Activated CD8-positive, alpha-beta T cell treated with anti-CD3 and anti-CD28 coated beads for 36 hours (primary cell): ENCODE data around the gene HSPB1. TPM values are rescaled to one million over a fixed set of nuclear protein-coding genes. Genes with fewer than 3 reads are reported as not detected.
"Not testable (repeated sequence)": the region's sequence is repeated elsewhere in the genome, so short reads cannot be mapped to it uniquely, and the experiment has no call there.

Experiments
- ATAC-seq: fragments of 200-7000 bp; cut with Tn5 transposase; one replicate; pipeline ENCODE4 v1.10.0; 2021; ENCODE audit warnings: mild to moderate bottlenecking, moderate library complexity
- CTCF ChIA-PET: fragments of 350-600 bp; sonication (Branson Sonifier 250); formaldehyde crosslinking; loops from one replicate; lab custom pipeline; 2021; ENCODE audit warnings: antibody characterized with exemption; lab: Charles Lee
- POLR2A ChIA-PET: fragments of 350-600 bp; sonication (Branson Sonifier 250); formaldehyde crosslinking; loops from one replicate; lab custom pipeline; 2021; ENCODE audit warnings: antibody characterized with exemption; lab: Charles Lee
- DNase-seq: peaks from one replicate; pipeline ENCODE4 v3.0.0-alpha.2; 2020
- H3K27ac Mint-ChIP-seq: one replicate; pipeline ENCODE4 v1.8.0; 2021; ENCODE audit warnings: mild to moderate bottlenecking, mixed read lengths
- H3K27me3 Mint-ChIP-seq: one replicate; pipeline ENCODE4 v1.8.0; 2021; ENCODE audit warnings: mixed read lengths
- H3K36me3 Mint-ChIP-seq: one replicate; pipeline ENCODE4 v1.8.0; 2021; ENCODE audit warnings: low read depth, mixed read lengths
- H3K4me1 Mint-ChIP-seq: one replicate; pipeline ENCODE4 v1.8.0; 2021; ENCODE audit warnings: low read depth, mixed read lengths
- H3K4me3 Mint-ChIP-seq: one replicate; pipeline ENCODE4 v1.8.0; 2021; ENCODE audit warnings: mild to moderate bottlenecking, moderate library complexity, mixed read lengths
- H3K9me3 Mint-ChIP-seq: one replicate; pipeline ENCODE4 v1.8.0; 2021; ENCODE audit warnings: mixed read lengths
- intact Hi-C: fragments of 100-400 bp; cut with micrococcal nuclease; formaldehyde crosslinking; loops from one replicate; pipeline ENCODE4 v1.10.0; 2022
- total RNA-seq, 2 experiments: library from RNA; stranded (reverse); gene quantifications; one replicate each; pipeline ENCODE4 v1.2.3, GENCODE V29; 2021
- TF ChIP-seq, protein P1 (sequence below): fragments of 200-600 bp; IDR thresholded peaks from one replicate; pipeline ENCODE4 v1.8.0; 2022; ENCODE audit warnings: antibody characterized with exemption, mild to moderate bottlenecking

HSPB1 gene
- total RNA-seq, 2 experiments from 2014 or later, result 104 to 109 TPM

DNA sequence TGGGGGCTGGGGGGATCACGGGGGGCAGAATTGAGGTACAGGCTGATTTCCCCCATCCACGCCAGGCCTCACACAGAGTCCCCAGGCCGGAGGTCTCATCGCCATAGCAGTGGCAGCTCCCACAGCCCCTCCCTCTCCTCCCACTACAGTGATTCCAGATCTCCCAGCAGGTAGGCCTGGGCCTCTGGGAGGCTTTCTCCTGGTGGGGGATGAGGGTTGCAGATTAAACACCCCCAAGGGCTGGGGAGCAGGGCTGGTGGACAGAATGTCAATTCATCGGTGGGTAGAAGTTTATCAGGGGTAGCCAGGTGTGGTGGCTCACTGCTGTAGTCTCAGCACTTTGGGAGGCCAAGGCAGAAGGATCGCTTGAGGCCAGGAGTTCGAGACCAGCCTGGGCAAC lies 37.2 kb upstream of the HSPB1 start:
- Mint-ChIP-seq H3K4me3 (no peak overlapping the region), H3K9me3 (no peaks in the 10 kb centered on the region), H3K4me1 (peaks cover 10% of the 10 kb centered on the region), H3K27me3 (peaks cover 30% of the 10 kb centered on the region), H3K36me3 (no peaks in the 10 kb centered on the region), H3K27ac (no peak overlapping the region)
- DNase-seq (peak; percentile 15), ATAC-seq (no peak)
- TF ChIP-seq, protein P1, sequence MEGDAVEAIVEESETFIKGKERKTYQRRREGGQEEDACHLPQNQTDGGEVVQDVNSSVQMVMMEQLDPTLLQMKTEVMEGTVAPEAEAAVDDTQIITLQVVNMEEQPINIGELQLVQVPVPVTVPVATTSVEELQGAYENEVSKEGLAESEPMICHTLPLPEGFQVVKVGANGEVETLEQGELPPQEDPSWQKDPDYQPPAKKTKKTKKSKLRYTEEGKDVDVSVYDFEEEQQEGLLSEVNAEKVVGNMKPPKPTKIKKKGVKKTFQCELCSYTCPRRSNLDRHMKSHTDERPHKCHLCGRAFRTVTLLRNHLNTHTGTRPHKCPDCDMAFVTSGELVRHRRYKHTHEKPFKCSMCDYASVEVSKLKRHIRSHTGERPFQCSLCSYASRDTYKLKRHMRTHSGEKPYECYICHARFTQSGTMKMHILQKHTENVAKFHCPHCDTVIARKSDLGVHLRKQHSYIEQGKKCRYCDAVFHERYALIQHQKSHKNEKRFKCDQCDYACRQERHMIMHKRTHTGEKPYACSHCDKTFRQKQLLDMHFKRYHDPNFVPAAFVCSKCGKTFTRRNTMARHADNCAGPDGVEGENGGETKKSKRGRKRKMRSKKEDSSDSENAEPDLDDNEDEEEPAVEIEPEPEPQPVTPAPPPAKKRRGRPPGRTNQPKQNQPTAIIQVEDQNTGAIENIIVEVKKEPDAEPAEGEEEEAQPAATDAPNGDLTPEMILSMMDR, result no peak
- intact Hi-C loops, result loop anchor here (5.0 kb wide), 1 partner anchor 88 kb away; no protein-coding TSS in a partner anchor
- CTCF ChIA-PET, result interaction anchor here (1.2 to 1.6 kb wide), 3 partner anchors 8 to 87 kb away, joined by 5 to 6 read pairs (median 5); no protein-coding TSS in a partner anchor
- POLR2A ChIA-PET, result no interaction called here

DNA sequence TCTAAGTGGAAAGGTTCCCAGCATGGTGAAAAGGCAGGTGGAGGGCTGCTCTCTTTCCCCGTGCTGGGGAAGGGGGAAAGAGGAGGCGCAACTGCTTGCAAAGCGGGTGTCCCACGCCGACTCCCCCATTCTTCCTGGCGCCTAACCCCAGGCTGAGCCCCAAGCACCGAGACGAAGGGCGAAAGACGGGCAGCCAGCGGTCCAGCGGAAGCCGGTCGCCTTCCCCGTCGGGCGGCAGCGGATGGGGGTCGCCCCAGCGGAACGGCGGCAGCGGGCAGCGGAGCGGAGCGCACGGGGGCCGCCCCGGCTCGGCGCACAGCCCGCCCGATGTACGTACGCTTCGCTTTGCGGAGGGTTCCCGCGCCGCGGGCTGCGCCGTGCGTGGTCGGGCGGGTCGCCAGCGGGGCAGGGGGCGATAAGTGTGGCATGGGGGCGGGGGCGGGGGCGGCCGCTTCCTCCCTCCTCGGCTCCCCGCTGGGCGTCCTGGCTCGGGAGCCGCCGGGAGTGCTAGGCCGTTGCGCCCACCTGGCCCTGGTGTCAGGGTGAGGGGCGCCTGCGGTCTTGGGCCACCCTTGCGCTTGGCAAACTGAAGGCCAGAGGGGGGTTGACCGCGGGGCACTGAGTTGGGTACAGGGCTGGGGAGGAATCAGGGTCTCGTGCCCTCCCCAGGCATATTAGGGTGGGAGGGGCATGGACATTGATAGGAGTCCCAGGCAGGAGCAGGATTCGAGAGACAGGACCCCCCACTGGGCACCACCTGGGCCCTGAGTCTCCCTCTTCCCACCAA lies 35.2 kb upstream of the HSPB1 start:
- TF ChIP-seq, protein P1, result no peak
- Mint-ChIP-seq H3K36me3 (no peaks in the 10 kb centered on the region), H3K4me3 (peak overlapping the region; percentile 24), H3K27ac (no peak overlapping the region), H3K4me1 (peaks cover 10% of the 10 kb centered on the region), H3K27me3 (peaks cover 23% of the 10 kb centered on the region), H3K9me3 (no peaks in the 10 kb centered on the region)
- ATAC-seq, result peak; percentile 50
- intact Hi-C loops, result loop anchor here (5.0 kb wide), 1 partner anchor 90 kb away; no protein-coding TSS in a partner anchor
- ChIA-PET CTCF (interaction anchor here (2.2 kb wide), 1 partner anchor 47 kb away, joined by 8 read pairs; no protein-coding TSS in a partner anchor), POLR2A (no interaction called here)
- DNase-seq, result peak; percentile 21

DNA sequence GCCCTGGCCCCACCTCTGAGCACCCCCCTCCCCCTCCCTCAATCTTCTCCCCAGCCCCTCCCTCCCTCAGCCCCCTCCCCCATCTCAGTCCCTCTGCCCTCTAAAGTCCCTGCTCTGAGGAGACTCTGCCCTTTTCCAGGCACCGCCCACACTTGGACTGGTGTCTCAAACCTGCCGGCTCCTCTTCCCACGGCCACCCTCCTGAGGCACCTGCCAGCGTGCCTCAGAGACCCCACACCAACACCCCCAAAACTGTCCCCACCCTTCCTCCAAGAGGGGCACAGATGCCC lies 34.6 kb upstream of the HSPB1 start:
- Mint-ChIP-seq H3K36me3 (no peaks in the 10 kb centered on the region), H3K27me3 (peaks cover 23% of the 10 kb centered on the region), H3K4me1 (peaks cover 10% of the 10 kb centered on the region), H3K4me3 (no peak overlapping the region), H3K9me3 (no peaks in the 10 kb centered on the region), H3K27ac (no peak overlapping the region)
- TF ChIP-seq, protein P1, result no peak
- POLR2A ChIA-PET, result no interaction called here
- ATAC-seq (no peak), DNase-seq (no peak)
- intact Hi-C loops, result loop anchor here (5.0 kb wide), 1 partner anchor 91 kb away; no protein-coding TSS in a partner anchor
- CTCF ChIA-PET, result interaction anchor here (2.2 kb wide), 1 partner anchor 46 kb away, joined by 8 read pairs; no protein-coding TSS in a partner anchor

DNA sequence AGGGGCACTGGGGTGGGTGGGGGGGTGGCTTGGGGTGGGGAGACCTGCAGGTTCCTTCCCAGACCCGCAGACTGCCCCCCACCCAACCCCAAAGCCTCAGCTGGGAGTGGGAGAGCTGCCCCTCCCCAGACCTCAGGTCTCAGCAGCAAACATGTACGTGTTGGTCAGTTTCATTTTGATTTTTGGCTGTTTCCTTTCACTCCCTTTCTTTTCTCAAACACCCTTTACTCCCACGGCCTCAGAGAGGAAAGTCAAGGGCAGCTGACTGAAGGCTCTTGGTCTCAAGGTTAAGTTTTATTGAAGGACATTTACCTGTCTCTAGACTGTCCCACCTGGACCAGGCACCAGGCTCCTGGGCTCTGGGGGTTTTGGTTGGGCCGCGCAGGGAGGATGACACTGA lies 34.1 kb upstream of the HSPB1 start:
- Mint-ChIP-seq H3K4me3 (no peak overlapping the region), H3K27ac (no peak overlapping the region), H3K36me3 (no peaks in the 10 kb centered on the region), H3K27me3 (peaks cover 23% of the 10 kb centered on the region), H3K4me1 (peaks cover 16% of the 10 kb centered on the region), H3K9me3 (no peaks in the 10 kb centered on the region)
- TF ChIP-seq, protein P1, result no peak
- ChIA-PET CTCF (interaction anchor here (1.6 to 2.2 kb wide), 2 partner anchors 11 to 46 kb away, joined by 3 to 8 read pairs; no protein-coding TSS in a partner anchor), POLR2A (interaction anchor here (0.7 kb wide), 1 partner anchor 10 kb away, joined by 4 read pairs; no protein-coding TSS in a partner anchor)
- ATAC-seq (no peak), DNase-seq (no peak)
- intact Hi-C loops, result loop anchor here (5.0 kb wide), 1 partner anchor 91 kb away; no protein-coding TSS in a partner anchor

DNA sequence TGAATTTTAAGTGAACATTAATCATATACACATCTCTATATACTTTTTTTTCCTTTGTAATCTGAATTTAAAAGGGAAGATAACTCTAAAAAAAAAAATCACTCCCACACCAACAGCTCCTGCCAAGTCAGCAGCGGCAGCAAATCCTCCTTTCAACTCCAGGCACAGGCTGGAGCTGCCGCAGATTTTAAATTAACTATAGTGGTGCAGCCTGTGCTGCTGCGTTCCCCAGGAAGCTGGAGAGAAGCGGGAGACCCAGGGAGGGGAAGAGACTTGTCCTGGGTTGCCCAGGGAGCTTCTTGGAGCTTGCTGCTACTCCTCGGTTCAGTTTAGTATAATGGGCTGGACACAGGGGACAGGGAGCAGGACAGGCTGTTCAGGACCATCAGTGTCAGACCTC lies 32.6 kb upstream of the HSPB1 start:
- H3K9me3 Mint-ChIP-seq, result no peaks in the 10 kb centered on the region
- peaks cover 21% of the 10 kb centered on the region for H3K4me1 Mint-ChIP-seq
- CTCF ChIA-PET, result interaction anchor here (1.6 to 2.2 kb wide), 4 partner anchors 10 to 44 kb away, joined by 3 to 8 read pairs (median 8); no protein-coding TSS in a partner anchor
- DNase-seq (no peak), ATAC-seq (no peak)
- POLR2A ChIA-PET, result no interaction called here
- TF ChIP-seq, protein P1, result no peak
- peaks cover 24% of the 10 kb centered on the region for H3K27me3 Mint-ChIP-seq
- no peak overlapping the region for H3K27ac Mint-ChIP-seq
- no peaks in the 10 kb centered on the region for H3K36me3 Mint-ChIP-seq
- intact Hi-C loops, result loop anchor here (5.0 kb wide), 1 partner anchor 93 kb away; no protein-coding TSS in a partner anchor
- H3K4me3 Mint-ChIP-seq, result no peak overlapping the region

DNA sequence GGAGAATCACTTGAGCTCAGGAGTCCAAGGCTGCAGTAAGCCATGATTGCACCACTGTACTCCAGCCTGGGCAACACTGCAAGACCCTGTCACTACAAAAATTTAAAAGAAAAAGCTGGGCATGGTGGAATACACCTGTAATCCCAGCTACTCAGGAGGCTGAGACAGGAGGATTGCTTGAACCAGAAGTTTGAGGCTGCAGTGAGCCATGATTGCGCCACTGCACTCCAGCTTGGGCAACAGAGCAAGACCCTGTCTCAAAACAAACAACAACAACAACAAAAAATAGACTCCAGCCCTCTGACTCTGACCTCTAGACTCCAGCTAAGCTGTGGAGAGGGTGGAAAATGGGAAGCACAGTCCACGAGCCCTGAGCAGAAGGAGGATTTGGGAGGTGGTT lies 31.1 kb upstream of the HSPB1 start:
- ChIA-PET CTCF (interaction anchor here (1.1 to 1.9 kb wide), 4 partner anchors 8 to 93 kb away, joined by 4 to 8 read pairs (median 4); no protein-coding TSS in a partner anchor), POLR2A (interaction anchor here (1.0 kb wide), 1 partner anchor 13 kb away, joined by 3 read pairs; no protein-coding TSS in a partner anchor)
- DNase-seq, H3K9me3 Mint-ChIP-seq, H3K4me3 Mint-ChIP-seq, intact Hi-C loops, ATAC-seq, H3K36me3 Mint-ChIP-seq, H3K27ac Mint-ChIP-seq: not testable (repeated sequence)
- Mint-ChIP-seq H3K4me1 (peaks cover 21% of the 10 kb centered on the region), H3K27me3 (peaks cover 24% of the 10 kb centered on the region)
